Measurements from ENCODE around the gene HOXA9. TPM values are rescaled to one million over a fixed set of nuclear protein-coding genes. Genes with fewer than 3 reads are reported as not detected.

HOXA9 gene
- total and polyA plus RNA-seq, 5 donors, result not detected

DNA sequence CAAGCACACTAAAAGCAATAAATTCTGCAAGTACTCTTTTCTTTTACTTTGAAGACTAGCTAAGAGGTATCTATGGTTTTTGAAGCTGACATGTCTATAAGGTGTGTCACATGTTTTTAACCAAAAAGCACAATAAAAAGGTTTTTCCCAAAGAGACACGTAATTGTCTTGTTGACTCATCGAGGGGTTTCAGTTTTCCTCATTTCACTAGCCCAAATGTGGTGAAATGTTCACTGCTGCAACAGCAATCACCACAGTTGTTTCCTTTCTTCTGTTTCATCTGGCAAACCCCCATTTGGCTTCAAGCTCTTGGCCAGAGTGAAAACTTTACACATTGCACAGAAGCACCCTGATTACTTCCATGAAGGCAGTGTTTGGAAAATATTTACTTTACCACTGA lies 30.9 kb downstream of the HOXA9 start:
- ATAC-seq (no peak), DNase-seq (no peak)
- no peaks in the 10 kb centered on the region for H3K27me3 ChIP-seq (ENCODE audit: control insufficient read depth, insufficient read depth)
- no peak overlapping the region for H3K4me3 ChIP-seq (ENCODE audit: low read length)
- intact Hi-C loops (cut with DNase I), result no loop called here
- H3K27ac ChIP-seq (ENCODE audit: low read length), result no peak overlapping the region
- no peaks in the 10 kb centered on the region for H3K9me3 ChIP-seq (ENCODE audit: control insufficient read depth, low read length)
- no peaks in the 10 kb centered on the region for H3K4me1 ChIP-seq (ENCODE audit: control insufficient read depth, insufficient read depth, low read length)
- WGBS, result 26% methylated on average over 2 of the region's 2 CpGs

DNA sequence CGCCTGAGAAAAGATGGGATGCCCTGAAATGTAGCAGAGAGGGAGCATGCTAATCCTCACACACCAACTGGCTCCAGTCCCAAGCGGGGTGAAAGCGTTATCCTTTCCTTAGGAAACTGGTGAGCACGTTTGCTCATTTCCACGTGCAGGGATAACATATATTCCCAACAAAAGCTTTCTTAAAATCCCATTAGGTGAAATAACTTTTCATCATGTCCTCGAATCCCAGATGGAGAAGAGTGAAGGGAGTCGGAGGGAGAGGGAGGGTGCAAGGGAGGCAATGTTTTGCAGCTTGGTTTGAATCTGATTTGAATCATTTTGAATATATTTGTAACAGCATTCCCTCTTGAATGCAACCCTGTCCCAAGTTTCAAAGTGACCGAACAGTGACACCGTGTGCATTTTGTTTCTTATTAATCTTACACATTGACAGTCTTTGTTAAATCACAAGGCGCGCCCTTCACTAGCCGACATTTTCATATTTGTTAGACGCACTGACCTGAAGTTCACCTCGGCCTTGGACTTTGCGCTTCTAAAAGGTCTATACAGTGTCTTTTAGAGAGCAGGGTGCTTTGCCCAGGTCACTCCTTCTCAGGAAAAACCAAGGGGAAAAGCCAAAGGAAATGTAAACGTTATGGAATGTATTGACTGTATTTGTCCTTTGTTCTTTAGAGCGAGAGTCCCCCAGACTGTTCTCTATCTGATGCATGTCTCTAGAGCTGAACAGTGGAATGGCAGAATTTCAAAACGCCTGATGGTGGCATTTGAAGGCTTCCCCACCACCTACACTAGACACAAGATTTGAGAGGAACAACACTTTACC lies 31.7 kb downstream of the HOXA9 start:
- Histone ChIP-seq H3K4me1 (ENCODE audit: control insufficient read depth, insufficient read depth, low read length) (no peaks in the 10 kb centered on the region), H3K4me3 (ENCODE audit: low read length) (no peak overlapping the region)
- 28% methylated on average over 18 of the region's 18 CpGs for WGBS

DNA sequence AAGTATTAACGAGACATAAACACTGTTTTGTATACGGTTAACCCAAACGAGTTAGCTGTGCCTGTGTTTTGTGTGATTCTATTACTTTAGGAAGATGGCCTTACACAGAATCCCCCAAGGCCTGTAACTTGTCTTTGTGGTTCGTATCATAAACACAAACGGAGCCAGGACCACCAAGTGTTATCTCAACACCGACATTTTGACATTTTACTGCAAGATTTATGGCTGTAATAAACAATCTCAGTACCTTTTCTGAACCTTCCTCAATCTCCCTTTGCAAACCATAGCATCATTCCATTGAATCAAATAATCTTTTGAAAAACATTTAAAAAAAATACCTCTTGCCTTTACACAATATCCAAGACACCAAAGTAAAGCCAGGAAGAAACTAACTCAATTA lies 32.4 kb downstream of the HOXA9 start:
- ATAC-seq (no peak), DNase-seq (no peak)
- no peaks in the 10 kb centered on the region for H3K4me1 ChIP-seq (ENCODE audit: control insufficient read depth, insufficient read depth, low read length)
- no peaks in the 10 kb centered on the region for H3K27me3 ChIP-seq (ENCODE audit: control insufficient read depth, insufficient read depth)
- intact Hi-C loops (cut with DNase I), result no loop called here
- H3K9me3 ChIP-seq (ENCODE audit: control insufficient read depth, low read length), result no peaks in the 10 kb centered on the region
- H3K27ac ChIP-seq (ENCODE audit: low read length), result no peak overlapping the region
- no peak overlapping the region for H3K4me3 ChIP-seq (ENCODE audit: low read length)
- WGBS, result 39% methylated on average over 6 of the region's 6 CpGs

More for the DNA sequence above, 31.7 kb downstream of the HOXA9 start:
- Histone ChIP-seq H3K27ac (ENCODE audit: low read length) (no peak overlapping the region), H3K27me3 (ENCODE audit: control insufficient read depth, insufficient read depth) (no peaks in the 10 kb centered on the region), H3K9me3 (ENCODE audit: control insufficient read depth, low read length) (no peaks in the 10 kb centered on the region)
- DNase-seq (no peak), ATAC-seq (no peak)
- intact Hi-C loops (cut with DNase I), result no loop called here

DNA sequence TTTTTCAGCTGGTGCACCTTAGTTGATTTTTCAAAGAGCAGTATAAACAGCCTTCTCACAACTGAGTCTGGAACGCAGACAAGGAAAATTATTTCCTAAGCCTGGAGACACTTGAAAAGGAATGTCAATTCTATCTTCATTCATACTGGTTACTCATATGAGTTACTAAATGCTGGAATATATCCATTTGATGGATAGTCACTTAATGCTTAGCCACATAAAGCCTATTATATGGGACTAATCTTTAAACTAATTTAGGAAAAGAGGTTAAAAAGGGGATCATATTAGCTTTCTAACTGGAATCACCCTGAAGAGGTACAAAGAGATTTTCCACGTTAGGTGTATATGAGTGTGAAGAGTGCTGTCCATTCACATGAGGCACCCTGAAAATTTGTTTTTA lies 33.1 kb downstream of the HOXA9 start:
- Histone ChIP-seq H3K4me3 (ENCODE audit: low read length) (no peak overlapping the region), H3K27ac (ENCODE audit: low read length) (no peak overlapping the region), H3K9me3 (ENCODE audit: control insufficient read depth, low read length) (no peaks in the 10 kb centered on the region), H3K27me3 (ENCODE audit: control insufficient read depth, insufficient read depth) (no peaks in the 10 kb centered on the region), H3K4me1 (ENCODE audit: control insufficient read depth, insufficient read depth, low read length) (no peaks in the 10 kb centered on the region)
- no peak for ATAC-seq
- no peak for DNase-seq
- 57% methylated on average over 2 of the region's 2 CpGs for WGBS
- intact Hi-C loops (cut with DNase I), result no loop called here

DNA sequence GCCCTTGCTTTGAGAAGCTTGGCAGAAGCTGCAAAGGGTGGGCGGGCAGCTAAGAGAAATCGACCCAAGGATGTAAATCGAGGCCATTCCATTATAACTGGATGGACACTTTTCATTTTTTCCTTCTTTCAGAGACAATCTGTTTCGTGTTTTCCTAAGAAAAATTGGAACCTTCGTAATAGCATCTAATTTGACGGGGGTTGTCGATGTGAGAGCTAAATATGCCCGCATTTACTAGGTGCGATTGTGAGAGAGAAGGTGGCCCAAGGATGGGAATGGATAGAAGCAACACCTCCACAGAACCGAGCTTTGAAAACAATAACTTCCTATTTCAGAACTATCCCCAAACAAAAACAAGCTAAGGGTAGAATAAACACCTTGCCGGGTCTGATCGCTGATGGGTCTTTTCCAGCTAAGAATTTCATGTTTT lies 33.9 kb downstream of the HOXA9 start:
- no peaks in the 10 kb centered on the region for H3K27me3 ChIP-seq (ENCODE audit: control insufficient read depth, insufficient read depth)
- DNase-seq (no peak), ATAC-seq (no peak)
- intact Hi-C loops (cut with DNase I), result no loop called here
- no peaks in the 10 kb centered on the region for H3K9me3 ChIP-seq (ENCODE audit: control insufficient read depth, low read length)
- peak overlapping the region; percentile 61 for H3K4me3 ChIP-seq (ENCODE audit: low read length)
- WGBS, result 29% methylated on average over 12 of the region's 12 CpGs
- H3K4me1 ChIP-seq (ENCODE audit: control insufficient read depth, insufficient read depth, low read length), result no peaks in the 10 kb centered on the region
- H3K27ac ChIP-seq (ENCODE audit: low read length), result no peak overlapping the region

DNA sequence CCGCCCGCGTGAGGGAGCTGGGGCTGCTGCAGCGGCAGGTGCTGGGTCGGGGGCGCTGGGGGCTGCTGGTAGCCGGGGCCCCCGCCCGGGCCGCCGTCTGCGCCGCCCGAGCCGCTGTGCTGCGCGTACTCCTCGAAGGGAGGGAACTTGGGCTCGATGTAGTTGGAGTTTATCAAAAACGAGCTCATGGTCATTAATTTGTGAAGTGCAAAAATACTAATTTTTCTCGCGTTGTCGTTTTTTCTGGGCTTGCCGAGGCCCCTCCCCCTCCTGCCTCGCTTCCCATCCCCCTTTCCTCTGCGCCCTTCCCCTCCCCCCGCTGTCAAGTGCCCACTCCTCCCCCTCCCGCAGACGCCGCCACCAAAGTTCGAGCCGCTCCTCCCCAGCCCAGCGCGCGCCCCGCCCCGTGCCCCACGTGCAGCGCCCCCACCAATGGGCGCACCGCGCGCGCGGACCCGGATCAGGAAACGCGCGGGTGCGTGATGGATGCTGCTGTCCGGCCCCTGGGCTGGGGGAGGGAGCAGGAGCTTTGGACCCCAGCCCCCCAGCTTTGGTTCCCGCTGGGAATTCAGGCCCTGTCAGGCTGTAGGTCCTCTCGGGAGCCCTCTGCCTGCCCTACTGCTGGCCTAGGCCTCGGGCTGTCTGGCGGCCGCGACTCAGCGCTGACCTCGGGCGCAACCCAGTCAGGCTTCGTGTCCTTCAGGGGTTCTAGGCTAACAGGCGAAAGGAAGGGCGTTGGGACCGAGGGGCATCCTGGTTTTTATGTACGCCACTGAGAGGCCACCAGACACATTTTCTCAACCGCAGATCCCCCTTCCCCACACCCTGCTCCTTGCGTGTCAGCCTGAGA lies 34.6 kb downstream of the HOXA9 start, which contains the start of gene HOXA4:
Gene HOXA4, minus strand, starts transcription at position 218 of the 850 bp plus-strand sequence. Its CDS starts 24 bp downstream, at position 194.
- H3K4me1 ChIP-seq (ENCODE audit: control insufficient read depth, insufficient read depth, low read length), result no peaks in the 10 kb centered on the region
- no peaks in the 10 kb centered on the region for H3K27me3 ChIP-seq (ENCODE audit: control insufficient read depth, insufficient read depth)
- ATAC-seq (peak; percentile 96 to 97), DNase-seq (peak; percentile 79 to 94 (median 93))
- peak within 1 kb of the TSS; percentile 69 for H3K27ac ChIP-seq (ENCODE audit: low read length)
- H3K9me3 ChIP-seq (ENCODE audit: control insufficient read depth, low read length), result no peaks in the 10 kb centered on the region
- peak within 1 kb of the TSS; percentile 61 for H3K4me3 ChIP-seq (ENCODE audit: low read length)
- intact Hi-C loops (cut with DNase I), result no loop called here
- WGBS, result 4% methylated on average over 67 of the region's 67 CpGs

DNA sequence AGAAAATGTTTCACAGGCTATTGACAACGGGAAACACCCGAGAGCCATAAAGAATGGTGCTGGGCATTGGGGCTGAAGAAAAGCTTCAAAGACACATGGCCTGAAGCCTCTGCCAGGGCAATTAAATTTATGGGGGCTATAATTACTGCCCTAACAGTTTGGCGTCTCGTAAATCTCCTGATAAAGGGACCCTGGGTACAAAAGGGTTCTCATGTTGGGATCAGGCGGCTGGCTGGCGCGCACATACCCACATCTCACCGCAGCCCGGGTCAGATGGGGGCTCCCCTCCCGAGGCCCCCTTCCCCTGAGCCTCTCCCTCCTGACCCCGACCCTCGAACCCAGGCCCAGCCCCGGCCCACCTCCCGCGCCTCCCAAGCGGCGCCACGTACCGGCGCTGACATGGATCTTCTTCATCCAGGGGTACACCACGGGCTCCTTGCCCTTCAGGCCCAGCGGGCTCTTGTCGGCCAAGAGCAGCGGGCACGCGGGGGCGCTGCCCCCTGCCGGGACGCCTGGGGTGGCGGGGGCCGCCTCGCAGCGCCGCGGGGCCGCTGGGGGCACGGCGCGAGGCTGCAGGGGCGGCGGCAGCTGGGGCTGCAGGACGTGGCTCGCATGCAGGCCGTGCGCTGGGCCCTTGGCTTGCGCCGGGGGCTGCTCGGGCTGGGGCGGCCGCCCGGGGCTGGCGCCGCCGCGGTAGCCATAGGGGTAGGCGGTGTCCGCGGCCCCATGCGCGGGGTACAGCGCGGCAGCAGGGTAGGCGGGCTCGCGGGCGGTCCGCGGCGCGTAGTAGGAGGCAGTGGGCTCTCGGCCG lies 35.4 kb downstream of the HOXA9 start:
- H3K27me3 ChIP-seq (ENCODE audit: control insufficient read depth, insufficient read depth), result no peaks in the 10 kb centered on the region
- no peaks in the 10 kb centered on the region for H3K4me1 ChIP-seq (ENCODE audit: control insufficient read depth, insufficient read depth, low read length)
- H3K4me3 ChIP-seq (ENCODE audit: low read length), result peak overlapping the region; percentile 61
- DNase-seq (peak in 2 of 3 donors; percentile 71 to 74), ATAC-seq (peak; percentile 26 to 34)
- intact Hi-C loops (cut with DNase I), result no loop called here
- peak overlapping the region; percentile 58 for H3K27ac ChIP-seq (ENCODE audit: low read length)
- H3K9me3 ChIP-seq (ENCODE audit: control insufficient read depth, low read length), result no peaks in the 10 kb centered on the region
- 7% methylated on average over 72 of the region's 72 CpGs for WGBS

DNA sequence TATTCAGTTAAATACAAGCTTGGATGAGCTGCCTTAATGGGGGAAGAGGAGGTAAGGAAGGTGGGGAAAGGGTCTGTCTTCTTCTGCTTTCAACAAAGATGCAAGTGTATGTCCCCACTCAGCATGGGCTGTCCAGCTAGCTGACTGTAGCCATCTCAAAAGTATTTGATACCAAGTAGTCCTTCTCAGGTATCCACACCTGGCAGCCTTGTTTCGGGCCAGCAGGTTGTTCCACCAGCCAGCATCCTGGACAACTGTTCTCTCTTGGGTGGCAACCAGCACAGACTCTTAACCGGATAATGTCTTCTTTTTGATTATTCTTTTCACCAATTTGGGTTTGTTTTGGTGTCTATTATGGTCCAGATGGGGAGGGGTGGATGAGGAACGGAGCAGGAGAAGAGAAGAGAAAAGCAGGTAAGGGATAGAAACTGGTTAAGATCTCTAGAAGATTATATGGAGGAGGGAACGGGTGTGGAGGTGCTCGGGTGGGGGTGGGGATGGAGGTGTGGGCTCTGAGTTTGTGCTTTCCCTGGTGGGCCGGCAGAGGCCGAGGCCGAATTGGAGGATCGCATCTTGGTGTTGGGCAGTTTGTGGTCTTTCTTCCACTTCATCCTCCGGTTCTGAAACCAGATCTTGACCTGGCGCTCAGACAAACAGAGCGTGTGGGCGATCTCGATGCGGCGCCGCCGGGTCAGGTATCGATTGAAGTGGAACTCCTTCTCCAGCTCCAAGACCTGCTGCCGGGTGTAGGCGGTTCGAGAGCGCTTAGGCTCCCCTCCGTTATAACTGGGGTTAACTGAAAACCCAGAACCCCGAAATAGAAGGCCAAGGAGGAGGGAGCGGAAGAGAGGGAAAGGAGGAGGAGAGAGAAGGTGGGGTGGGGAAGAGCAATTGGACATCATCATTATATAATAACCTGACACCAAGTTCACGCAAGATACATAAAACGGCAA lies 36.3 kb downstream of the HOXA9 start:
- DNase-seq (no peak), ATAC-seq (no peak)
- H3K4me1 ChIP-seq (ENCODE audit: control insufficient read depth, insufficient read depth, low read length), result no peaks in the 10 kb centered on the region
- 36% methylated on average over 28 of the region's 28 CpGs for WGBS
- H3K27me3 ChIP-seq (ENCODE audit: control insufficient read depth, insufficient read depth), result no peaks in the 10 kb centered on the region
- H3K27ac ChIP-seq (ENCODE audit: low read length), result no peak overlapping the region
- no peaks in the 10 kb centered on the region for H3K9me3 ChIP-seq (ENCODE audit: control insufficient read depth, low read length)
- intact Hi-C loops (cut with DNase I), result no loop called here
- H3K4me3 ChIP-seq (ENCODE audit: low read length), result no peak overlapping the region

DNA sequence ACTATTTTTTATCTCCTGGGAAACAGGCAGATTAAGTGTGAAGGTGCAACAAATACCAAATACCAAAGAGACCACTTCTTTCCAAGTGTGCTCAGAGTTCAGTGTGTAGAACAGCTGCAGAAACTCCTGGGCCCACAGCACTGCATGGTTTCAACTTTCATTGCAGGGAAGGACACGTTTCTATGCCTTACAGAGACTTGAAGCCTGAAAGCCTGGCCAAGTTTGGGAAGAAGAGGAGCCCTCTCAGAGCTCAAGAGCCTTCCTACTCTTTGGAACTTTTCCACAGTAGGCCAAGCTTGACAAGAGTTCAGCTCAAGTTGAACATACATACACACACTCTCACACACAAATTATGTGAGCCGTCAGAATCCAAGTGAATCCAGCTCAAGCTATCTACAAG lies 37.3 kb downstream of the HOXA9 start:
- WGBS, result 34% methylated on average over 2 of the region's 2 CpGs
- Histone ChIP-seq H3K27me3 (ENCODE audit: control insufficient read depth, insufficient read depth) (no peaks in the 10 kb centered on the region), H3K27ac (ENCODE audit: low read length) (no peak overlapping the region), H3K4me3 (ENCODE audit: low read length) (no peak overlapping the region), H3K9me3 (ENCODE audit: control insufficient read depth, low read length) (no peaks in the 10 kb centered on the region), H3K4me1 (ENCODE audit: control insufficient read depth, insufficient read depth, low read length) (no peaks in the 10 kb centered on the region)
- no peak for ATAC-seq
- intact Hi-C loops (cut with DNase I), result no loop called here
- DNase-seq, result no peak

All from right cardiac atrium (tissue), 5 donors.